ENCODE results near the gene BABAM2.
"Not testable (repeated sequence)": the region's sequence is repeated elsewhere in the genome, so short reads cannot be mapped to it uniquely, and the experiment has no call there.

BABAM2 gene

DNA sequence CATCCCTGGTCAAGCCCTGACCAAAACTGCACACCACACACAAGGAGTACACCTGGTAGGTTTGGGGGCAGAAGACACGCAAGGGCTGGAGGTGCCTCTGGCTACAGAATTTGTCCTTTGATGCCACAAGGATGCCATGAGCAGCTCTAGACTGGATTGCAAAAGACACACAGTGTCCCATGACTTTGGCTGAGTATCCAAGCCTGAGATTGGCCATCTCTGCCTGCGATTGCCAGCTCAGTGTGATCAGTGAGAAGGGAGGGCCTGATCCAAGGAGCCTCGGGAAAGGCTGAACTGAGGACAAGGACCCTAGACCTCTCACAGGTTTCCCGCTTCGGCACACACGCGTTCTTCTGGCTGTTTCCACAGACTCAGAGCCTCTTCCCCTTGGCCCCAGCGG is 442.2 kb downstream of the BABAM2 start:
- no peak for DNase-seq (ENCODE audit: low read depth)

DNA sequence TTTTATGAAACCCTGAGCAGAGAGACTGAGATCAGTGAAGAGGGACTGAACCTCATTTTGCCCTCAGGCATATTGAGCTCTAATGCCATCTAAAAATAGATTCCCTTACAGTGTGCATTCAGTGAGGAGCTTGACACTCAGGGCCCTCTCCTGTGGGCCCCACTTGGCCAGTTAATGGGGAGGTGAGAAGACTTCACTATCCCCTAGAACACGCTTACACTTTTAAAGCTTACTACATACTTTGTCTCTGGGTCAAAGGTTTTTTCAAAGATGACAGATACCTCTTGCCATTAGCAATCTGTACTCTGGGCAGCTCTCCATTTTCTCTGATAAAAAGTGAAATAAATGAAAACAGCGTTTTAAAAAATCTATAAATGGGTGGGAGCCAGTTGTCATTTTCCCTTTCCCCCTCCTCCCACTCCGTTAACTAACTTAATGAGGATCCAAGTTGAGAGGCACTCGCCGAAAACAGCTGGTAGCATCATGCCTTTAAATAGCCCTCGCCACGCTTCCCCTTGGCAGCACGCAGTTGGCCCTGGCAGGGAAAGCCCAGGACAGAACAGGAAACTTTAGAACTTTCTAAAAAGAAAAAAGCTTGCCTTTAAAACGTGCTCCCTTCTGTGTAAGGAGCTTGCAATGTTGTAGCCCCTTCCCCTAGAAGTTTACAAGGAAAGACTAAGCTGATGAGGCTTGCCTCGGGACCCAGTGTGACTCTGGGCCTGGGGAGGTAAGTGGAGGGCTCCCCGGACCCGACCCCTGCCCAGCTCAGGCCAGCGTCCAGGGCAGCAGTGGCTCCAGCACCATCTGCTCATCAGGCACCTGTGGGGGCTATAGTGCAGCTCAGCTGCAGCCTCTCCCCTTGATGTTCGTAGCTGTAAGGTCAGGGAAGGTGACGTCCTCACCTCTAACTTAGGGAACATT is 443.3 kb downstream of the BABAM2 start:
- DNase-seq (ENCODE audit: low read depth) = no peak

DNA sequence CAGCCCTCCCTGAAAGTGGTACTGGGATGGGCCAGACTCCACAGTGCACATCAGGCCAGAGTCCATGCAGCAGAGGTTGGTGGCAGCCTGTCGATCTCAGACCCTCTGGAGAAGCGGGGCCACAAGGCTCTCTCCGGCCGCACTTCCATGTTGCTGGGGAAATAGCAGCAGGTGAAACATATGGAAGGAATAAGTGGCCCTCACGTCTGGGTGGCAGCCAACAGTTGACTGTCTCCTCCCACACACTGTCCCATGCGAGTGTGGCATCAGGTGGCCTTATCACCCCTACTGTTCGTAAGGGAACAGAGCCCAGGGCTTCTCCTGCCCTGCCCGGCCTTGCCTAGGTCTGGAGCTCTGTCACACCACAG is 444.0 kb downstream of the BABAM2 start:
- DNase-seq (ENCODE audit: low read depth) = no peak

DNA sequence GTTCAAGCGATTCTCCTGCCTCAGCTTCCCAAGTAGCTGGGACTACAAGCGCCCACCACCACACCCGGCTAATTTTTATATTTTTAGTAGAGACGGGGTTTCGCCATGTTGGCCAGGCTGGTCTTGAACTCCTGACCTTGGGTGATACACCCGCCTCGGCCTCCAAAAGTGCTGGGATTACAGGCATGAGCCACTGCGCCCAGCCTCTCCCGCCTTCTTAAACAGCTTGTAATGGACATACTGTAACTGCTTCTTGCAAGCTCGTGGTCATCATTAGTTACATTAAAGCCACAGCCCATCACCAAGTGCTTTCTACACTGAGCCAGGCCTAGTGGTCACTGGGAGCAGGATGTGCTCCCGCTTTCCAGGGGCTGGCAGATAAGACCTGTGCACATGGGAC is 444.7 kb downstream of the BABAM2 start:
- not testable (repeated sequence) for DNase-seq (ENCODE audit: low read depth)

DNA sequence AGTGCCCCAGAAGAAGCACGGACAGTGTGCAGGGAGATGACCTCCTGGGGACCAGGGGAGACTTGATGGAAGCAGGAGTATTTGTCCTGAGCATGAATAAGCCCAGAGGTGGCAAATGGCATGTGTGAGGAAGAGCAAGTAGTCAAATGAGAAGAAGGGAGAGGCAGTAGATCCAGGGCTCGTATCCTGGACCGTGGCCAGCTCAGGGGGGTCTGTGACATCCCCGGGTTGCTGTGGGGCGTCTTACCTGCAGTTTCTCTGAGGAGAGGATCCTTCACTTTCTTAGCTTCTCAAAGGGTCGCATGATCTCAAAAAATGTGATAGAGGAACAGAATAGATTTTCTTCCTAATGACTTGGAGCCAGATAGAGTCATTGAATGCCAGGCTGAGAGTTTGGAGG is 445.1 kb downstream of the BABAM2 start:
- DNase-seq (ENCODE audit: low read depth) = no peak

DNA sequence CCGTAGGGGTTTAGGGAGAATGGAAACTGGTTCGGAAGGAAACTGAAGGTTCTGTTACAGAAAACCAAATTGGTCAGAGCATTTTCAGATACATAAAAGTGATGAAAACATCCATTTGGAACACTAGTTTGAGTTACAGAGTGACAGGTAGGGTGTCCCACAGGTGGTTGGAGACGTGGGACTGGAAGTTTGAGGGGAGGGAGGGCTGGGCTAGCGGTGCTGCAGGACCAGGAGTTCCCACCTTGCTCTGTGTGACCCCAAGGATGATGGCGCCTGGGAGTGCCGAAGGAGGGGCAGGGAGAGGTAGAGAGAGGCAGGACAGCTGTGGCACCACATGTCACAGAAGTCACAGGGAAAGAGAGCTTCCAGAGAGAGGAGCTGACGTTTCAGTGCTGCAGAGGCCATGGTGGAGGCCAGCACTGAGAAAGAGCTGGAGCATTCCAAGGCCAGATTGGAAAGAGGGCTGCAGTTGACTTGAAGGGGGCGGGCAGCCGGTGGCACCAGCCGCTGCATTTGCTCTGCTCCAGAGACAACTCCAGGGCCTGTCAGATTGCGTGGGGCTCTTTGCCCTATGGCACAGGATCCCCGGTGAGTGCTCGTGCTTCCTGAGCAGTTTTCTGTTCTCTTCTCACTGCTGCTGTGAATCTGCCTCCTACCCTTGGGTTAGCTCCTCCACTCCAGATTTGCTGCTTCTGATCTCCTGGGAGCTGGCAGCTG is 445.9 kb downstream of the BABAM2 start:
- DNase-seq (ENCODE audit: low read depth) = no peak

DNA sequence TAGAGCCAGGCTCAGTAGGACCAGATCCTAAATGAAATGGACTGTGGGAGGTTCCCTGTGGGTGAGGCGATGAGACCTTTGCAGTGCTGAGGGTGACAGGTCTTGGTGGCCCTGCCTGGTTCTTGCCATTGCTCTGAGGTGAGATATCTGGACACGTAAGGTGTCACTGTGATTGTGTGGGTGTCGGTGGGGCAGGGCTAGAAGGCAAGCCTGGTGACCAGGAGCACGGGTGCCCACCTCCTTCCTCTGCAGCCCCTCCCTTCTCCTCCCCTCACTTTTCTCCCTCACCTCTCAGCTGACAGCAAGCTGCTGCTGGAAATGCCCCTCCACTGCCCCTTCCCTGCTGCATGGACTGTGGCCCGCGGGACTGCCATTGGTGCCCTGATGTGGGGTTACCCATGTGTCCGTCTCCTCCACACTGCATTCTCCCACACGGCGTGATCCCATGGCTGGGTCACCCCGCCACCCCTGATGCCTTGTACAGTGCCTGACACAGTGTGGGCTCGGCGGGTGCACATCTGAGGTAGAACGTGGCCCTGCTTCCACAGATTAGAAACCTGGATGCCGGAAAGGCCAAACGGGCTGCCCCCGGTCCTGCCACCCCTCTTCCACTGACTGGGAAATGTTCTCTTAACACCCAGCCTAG is 446.6 kb downstream of the BABAM2 start:
- DNase-seq (ENCODE audit: low read depth) = no peak

DNA sequence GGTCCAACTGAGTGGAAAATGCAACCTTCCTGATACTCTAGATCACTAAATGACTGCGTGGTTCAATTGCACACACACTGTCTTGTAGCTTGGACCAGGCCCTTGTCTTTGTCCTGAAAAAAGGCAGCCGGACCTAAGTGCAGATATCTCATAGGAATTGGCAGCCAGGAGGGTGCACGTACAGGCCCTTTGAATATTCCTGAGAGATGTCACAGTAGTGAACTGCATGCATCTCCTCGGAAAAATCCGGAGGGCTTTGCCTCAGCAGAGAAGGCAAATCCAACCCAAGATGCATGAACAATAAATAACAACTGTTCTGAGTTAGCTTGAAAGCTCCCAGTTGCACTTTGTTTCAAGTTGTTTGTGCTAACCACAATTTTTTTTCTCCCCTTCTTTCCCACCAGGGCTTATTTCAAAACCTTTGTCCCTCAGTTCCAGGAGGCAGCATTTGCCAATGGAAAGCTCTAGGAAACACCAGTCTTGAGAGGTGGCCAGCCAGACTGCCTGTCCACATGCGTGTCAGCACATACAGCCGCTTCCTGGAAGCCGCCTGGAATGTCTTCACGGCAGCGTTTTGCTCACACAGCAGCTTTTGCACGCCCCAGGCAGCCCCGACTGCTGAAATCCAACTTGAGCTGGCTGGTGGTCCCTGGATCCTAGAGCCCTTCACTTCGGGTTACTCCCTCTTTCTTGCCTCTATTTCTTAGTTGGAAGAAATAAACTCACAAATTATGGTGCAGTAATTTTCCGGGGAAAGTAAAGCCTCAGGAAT is 447.7 kb downstream of the BABAM2 start:
- DNase-seq (ENCODE audit: low read depth) = peak; percentile 91

DNA sequence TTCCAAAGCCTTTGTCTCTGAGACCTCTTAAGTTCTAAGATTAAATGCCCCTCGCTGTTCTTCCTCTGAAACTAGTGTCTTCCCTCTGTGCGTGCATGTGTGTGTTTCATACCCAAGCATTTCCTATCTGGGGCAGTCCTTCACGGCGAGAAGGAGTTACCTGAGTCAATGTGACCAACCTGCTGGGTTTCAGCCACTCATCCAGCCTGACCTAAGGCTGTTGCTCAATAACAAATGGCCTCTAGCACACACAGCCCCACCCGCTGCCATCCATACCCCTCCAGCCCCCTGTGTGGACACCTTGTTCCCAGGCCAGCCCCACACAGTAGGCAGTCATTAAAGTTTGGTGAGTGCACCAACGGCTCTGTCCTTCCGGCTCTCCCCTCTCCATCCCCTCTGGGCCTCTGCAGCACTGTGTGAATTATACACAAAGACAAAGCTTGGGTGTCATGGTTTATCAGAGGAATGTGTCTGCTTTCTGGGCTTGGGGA is 448.3 kb downstream of the BABAM2 start:
- DNase-seq (ENCODE audit: low read depth) = no peak

DNA sequence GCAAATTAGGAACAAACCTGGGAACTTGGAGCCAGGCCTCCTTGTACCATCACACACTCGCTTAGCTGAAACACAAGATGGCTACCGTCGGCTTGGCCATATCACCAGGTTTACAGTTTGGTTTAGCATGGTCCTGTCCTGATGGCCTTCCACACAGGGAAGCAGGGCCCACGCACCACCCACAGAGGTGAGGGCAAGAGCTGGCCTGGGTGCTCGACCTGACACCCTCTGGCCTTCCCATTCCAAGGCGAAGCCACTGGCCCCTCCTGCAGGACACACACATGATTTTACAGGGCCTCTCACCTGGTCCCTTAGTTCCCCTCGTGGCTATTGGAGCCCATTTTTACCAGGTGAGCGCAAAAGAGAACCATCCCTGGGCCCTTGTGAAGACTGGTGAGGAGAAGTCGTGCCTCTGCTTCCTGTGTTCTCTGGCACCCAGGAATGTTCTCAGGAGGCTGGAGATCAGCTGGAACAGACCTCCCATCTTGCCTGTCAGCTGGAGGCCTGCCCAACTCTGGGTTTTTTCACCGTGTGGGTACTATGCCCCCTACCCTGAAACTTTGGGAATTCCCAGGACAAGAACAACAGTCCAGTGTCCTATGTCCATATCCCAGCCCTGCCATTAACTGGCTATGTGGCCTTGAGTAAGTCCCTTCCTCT is 449.1 kb downstream of the BABAM2 start:
- DNase-seq (ENCODE audit: low read depth) = peak; percentile 62

DNA sequence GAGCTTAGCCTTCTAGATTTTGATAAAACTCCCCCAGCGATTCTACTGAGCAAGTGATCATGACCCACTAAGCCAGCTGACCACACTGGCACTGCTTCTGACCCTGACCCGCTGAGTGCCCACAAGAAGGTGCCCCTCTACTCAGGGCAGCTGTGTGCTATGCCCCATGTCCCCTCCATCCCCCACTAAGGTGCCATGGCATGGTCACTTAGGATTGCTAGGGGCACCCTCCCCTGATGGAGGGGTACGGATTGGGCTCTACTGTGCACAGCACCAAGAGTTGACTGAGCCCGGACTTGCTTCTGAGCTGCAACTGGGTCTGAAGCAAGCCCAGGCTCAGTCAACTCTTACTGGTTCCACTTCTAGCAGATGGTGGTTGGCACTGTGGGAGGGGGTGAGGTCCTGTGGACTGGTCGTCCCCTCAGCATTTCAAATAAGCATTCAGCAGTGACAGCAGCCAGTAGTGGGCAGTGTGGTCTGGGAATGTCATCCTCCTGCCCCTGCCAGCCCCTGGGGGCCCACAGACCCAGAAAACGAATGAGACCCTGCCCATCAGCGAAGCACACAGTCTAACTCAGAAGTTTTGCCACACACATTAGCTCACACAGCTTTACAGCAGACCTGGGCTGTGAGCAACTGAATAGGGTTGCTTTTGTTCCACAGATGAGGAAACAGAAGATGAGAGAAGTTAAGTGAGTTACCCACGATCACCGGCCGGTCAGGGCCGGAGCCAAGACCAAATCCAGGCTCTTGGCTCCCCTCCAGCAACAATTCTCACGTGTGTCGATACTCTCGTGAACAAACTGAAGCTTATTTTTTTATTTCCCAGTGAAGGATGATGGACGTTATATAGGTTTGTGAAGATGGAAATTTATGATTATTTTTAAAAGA is 450.0 kb downstream of the BABAM2 start:
- DNase-seq (ENCODE audit: low read depth) = no peak

DNA sequence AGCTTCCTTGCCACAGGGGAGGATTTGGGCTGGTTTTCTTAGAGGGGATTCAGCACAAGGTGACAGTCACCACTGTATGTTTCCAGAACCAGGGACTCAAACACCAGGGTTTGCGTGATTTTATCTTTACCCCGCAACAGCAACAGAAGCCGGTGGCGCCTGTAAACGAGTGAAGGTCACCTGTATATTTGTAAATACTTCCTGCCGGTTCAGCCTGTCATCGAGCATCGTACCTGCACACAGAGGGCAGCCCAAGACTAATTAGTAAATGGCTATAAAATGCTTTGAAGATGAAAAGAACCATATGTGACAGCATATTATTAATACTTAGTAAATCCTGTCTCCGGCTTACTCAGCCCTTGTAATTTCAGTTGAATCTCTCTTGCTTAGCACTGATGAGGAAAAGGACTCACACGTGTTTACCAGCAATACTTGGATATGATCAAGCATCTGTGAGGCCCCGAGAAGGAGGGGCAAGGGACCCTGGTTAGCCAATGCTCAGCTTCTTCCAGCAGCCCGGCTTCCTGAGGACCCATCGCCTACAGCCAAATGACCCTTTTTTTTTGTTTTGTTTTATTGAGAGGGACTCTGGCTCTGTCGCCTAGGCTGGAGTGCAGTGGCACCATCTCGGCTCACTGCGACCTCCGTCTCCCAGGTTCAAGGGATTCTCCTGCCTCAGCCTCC is 450.8 kb downstream of the BABAM2 start:
- peak; percentile 48 for DNase-seq (ENCODE audit: low read depth)

DNA sequence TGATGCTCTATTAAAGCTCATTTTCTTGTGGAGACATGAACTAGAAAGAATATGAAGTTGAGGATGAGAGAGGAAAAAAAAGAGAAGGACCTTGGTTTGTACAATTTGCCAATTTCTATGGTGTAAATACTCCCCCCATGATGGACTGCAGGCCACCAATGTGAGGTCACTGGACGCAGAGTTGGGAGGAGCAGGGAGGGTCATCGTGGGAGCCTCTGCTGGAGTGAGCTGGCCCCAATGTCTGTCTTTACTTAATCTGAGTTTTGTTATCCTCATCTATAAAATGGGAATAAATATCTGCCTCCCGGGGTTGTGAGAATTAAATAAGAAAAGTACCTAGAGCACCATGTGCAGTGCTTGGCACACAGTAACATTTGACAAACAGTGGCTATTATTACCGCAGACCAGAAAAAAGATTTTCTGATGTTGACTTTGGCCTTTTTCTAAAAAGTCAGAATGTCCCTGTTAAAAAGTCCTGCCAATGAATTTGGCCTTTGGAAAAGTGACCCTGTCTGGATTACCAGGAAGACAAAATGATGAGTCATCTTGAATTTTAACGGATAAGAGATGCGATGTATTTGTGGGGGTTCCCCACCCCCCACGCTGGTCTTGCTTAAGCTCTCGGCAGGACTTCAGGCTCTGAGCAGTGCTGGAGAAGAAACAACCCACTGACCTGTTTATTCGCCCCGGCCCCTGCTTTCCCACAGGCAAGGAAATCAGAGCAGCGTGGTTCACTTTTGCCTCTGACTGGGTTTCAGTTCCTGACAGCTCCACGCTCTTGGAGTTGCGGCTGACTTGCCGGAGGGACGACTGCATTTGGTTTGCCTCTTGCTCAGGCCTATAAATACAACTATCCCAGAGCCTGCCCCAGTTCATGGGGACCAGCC is 451.8 kb downstream of the BABAM2 start:
- DNase-seq (ENCODE audit: low read depth) = peak; percentile 87

DNA sequence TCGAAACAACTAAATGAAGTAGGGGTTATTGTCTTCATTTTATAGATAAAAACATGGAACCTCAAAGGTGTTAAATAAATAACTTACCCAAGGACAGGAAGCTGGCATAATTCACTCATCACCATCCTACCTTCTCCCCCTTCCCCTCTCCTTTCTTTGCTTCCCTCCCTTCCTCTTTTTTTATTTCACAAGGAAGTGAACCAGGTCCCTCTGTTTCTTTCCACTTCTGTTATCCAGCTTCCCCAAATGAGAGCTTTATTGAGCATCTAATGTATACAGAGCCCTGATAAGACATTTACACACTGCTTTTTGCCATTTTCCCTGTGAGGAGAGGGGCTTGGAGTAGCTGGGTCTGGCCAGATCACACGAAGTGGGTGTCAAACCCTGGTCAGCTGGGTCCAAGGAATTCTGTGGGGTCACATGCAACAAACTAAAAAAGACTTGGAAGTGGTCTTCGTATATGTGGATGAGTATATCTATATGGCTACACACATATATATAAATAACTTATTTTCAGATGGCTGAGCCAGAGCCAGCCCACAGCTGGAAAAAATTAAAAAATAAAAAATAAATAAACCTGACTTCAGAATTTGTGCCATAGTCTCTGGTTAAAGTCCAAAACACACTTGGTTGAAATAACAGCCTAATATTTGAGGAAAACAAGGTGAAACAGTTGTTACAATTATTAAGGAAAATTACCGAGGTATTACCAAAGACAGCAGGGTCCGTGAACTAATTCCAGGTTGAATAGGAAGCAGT is 452.8 kb downstream of the BABAM2 start:
- DNase-seq (ENCODE audit: low read depth) = no peak

DNA sequence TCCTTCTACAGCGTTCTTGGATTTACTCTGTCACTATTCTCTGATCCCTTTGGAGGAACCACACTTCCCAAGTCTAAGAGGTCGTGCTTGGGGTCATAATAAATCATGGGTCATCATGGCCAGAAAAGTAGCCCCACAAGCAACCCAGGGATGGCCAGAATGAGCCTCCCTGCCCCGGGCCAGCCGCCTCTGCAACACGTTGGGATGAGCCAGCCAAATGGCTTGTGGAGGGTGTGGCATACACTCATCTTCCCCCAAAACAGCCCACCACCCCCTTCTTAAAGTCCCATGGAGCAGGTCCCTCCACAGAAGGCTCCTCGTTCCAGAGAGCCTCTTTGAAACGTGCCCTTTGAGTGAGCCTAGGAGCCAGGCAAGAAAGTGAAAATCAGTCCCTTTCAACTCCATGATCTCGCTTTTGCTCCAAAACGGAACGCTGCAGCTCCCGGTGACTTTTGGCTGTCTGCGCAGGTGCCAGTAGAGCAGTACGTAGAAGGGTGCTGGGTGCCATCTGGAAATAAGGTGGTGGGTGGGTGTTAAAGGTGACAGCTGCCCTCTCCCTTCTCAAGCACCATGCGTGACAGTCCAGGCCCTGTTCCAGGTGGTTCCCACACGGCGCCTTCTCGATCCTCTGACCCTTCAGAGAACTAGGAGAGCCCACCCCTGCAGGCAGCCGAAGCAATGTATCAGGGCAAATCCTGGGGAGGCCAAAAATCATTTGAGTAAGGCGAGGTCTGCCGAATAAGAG is 453.6 kb downstream of the BABAM2 start:
- DNase-seq (ENCODE audit: low read depth) = no peak

DNA sequence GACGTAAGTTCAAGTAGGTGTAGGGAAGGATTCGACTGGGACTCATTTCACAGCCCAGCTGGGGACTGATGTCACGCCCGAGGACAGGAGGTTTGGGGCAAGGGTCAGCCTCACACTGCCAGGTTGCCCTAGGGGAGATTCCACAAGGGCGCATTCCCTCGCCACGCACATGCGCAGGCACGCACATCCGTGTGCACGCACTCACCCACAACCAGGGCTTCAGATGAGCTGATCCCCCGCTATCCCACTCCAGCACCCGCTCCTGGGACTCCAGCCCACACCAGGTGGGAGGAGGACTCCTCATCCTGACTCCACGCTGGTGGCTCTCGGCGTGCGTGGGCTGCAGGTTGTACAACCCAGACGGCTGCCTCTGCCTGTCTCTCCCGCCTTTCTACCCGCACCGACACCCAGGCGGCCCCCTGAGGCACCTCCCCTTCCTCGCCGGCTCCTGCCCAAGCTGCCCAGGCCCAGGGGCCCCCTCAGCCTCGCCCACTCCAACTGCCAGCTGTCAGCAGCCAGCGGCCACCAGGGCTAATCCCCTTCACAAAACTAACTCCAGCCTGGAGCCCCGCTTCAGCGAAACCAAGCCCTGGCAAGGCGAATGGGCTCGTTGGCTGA is 454.3 kb downstream of the BABAM2 start:
- DNase-seq (ENCODE audit: low read depth) = no peak

DNA sequence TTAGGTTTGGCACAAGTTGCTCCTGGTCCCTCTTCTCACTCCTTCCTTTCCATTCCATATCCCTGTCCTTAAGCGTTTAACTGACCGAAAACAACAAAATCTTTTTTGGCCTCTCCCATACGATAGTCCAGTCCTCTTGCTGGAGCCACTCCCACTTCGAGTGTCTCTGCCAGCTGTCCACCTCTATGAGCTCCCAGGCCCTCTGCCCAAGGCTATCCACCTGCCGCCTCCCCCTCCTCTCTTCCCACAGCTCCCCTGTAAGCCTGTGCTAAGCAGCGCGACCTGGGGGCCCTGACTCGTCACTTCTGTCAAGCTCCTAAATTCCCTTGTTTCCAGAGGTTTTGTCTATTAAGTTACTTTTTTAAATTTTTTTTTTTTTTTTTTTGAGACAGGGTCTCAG is 455.1 kb downstream of the BABAM2 start:
- no peak for DNase-seq (ENCODE audit: low read depth)

All from amniotic epithelial cell (primary cell).